Measurements from ENCODE around the gene NAT8L.

Gene NAT8L

GRCh38 chr4:2075171-2075986 lies 16.3 kb downstream of the NAT8L start:
- DNase-seq (ENCODE audit: low read depth, low spot score): no peak

GRCh38 chr4:2075987-2076907 lies 17.1 kb downstream of the NAT8L start:
- DNase-seq (ENCODE audit: low read depth, low spot score): no peak

- DNase-seq (ENCODE audit: low read depth, low spot score): no peak
These were observed 17.9 kb downstream of the NAT8L start for GRCh38 chr4:2076908-2077536.

- DNase-seq (ENCODE audit: low read depth, low spot score): no peak
These were observed 18.7 kb downstream of the NAT8L start for GRCh38 chr4:2077537-2078460.

- no peak for DNase-seq (ENCODE audit: low read depth, low spot score)
These were observed 19.5 kb downstream of the NAT8L start for GRCh38 chr4:2078584-2078983.

GRCh38 chr4:2079006-2079405 lies 19.9 kb downstream of the NAT8L start:
- no peak for DNase-seq (ENCODE audit: low read depth, low spot score)

GRCh38 chr4:2079926-2080325 lies 20.8 kb downstream of the NAT8L start:
- no peak for DNase-seq (ENCODE audit: low read depth, low spot score)

- DNase-seq (ENCODE audit: low read depth, low spot score): no peak
These were observed 21.5 kb downstream of the NAT8L start for GRCh38 chr4:2080429-2081300.

GRCh38 chr4:2081540-2081939 lies 22.4 kb downstream of the NAT8L start:
- no peak for DNase-seq (ENCODE audit: low read depth, low spot score)

- no peak for DNase-seq (ENCODE audit: low read depth, low spot score)
These were observed 23.0 kb downstream of the NAT8L start for GRCh38 chr4:2082118-2082517.

- DNase-seq (ENCODE audit: low read depth, low spot score): no peak
These were observed 23.5 kb downstream of the NAT8L start for GRCh38 chr4:2082627-2083026.

GRCh38 chr4:2083116-2083825 lies 24.1 kb downstream of the NAT8L start:
- DNase-seq (ENCODE audit: low read depth, low spot score): no peak

- no peak for DNase-seq (ENCODE audit: low read depth, low spot score)
These were observed 24.7 kb downstream of the NAT8L start for GRCh38 chr4:2083826-2084160.

- DNase-seq (ENCODE audit: low read depth, low spot score): no peak
These were observed 25.2 kb downstream of the NAT8L start for GRCh38 chr4:2084316-2084715.

- no peak for DNase-seq (ENCODE audit: low read depth, low spot score)
These were observed 26.4 kb downstream of the NAT8L start for GRCh38 chr4:2085496-2085901.

GRCh38 chr4:2087170-2087569 lies 28.0 kb downstream of the NAT8L start:
- no peak for DNase-seq (ENCODE audit: low read depth, low spot score)

GRCh38 chr4:2089222-2089621 lies 30.1 kb downstream of the NAT8L start:
- DNase-seq (ENCODE audit: low read depth, low spot score): no peak

- DNase-seq (ENCODE audit: low read depth, low spot score): no peak
These were observed 31.5 kb downstream of the NAT8L start for GRCh38 chr4:2090642-2091041.

- no peak for DNase-seq (ENCODE audit: low read depth, low spot score)
These were observed 33.0 kb downstream of the NAT8L start for GRCh38 chr4:2091990-2092668.

Data from ELF-1 (cell line).